OCI-LY1 (cell line): Measurements from ENCODE around the gene ATXN7.

Experiments used
- H2AFZ ChIP-seq: fragments of 200-600 bp; sonication (generic), shearing (Covaris generic); 2 replicates; pipeline ENCODE4 v1.6.0; 2014; ENCODE audit warnings: antibody characterized with exemption, mild to moderate bottlenecking, low read length
- H3F3A ChIP-seq: fragments of 200-600 bp; sonication (generic), shearing (Covaris generic); 2 replicates; pipeline ENCODE4 v1.6.0; 2014; ENCODE audit warnings: mild to moderate bottlenecking, antibody characterized with exemption, low read length, moderate library complexity; ENCODE audit not compliant: insufficient read depth
- H3K27ac ChIP-seq: fragments of 200-600 bp; sonication (generic); 2 replicates; pipeline ENCODE4 v1.5.1; 2014; ENCODE audit warnings: low read length, mixed run types, mild to moderate bottlenecking, low read depth; ENCODE audit not compliant: poor library complexity, severe bottlenecking
- H3K27me3 ChIP-seq: fragments of 200-600 bp; sonication (generic); 2 replicates; pipeline ENCODE4 v1.6.0; 2014; ENCODE audit warnings: antibody characterized with exemption, mild to moderate bottlenecking, low read length, moderate library complexity; ENCODE audit not compliant: insufficient read depth
- H3K36me3 ChIP-seq: fragments of 200-600 bp; sonication (generic); 2 replicates; pipeline ENCODE4 v1.6.1; 2014; ENCODE audit warnings: mild to moderate bottlenecking, antibody characterized with exemption, low read length, moderate library complexity, mixed read lengths; ENCODE audit not compliant: insufficient read depth
- H3K4me1 ChIP-seq: fragments of 200-600 bp; sonication (generic); 2 replicates; pipeline ENCODE4 v1.5.1; 2014; ENCODE audit warnings: mild to moderate bottlenecking, low read length, moderate library complexity; ENCODE audit not compliant: insufficient read depth, severe bottlenecking
- H3K4me2 ChIP-seq: fragments of 200-600 bp; sonication (generic), shearing (Covaris generic); 2 replicates; pipeline ENCODE4 v1.6.1; 2014; ENCODE audit warnings: low read length
- H3K4me3 ChIP-seq: fragments of 200-600 bp; sonication (generic); 2 replicates; pipeline ENCODE4 v1.5.1; 2014; ENCODE audit warnings: low read length, low read depth, mild to moderate bottlenecking, mixed read lengths; ENCODE audit not compliant: poor library complexity, severe bottlenecking
- H3K79me2 ChIP-seq: fragments of 200-600 bp; shearing (Covaris generic); 2 replicates; pipeline ENCODE4 v1.6.1; 2016; ENCODE audit warnings: mixed run types, low read length, mixed read lengths; ENCODE audit not compliant: insufficient read depth
- H3K9ac ChIP-seq: fragments of 200-600 bp; sonication (generic), shearing (Covaris generic); 2 replicates; pipeline ENCODE4 v1.6.1; 2014; ENCODE audit warnings: mild to moderate bottlenecking, low read length, mixed read lengths
- H3K9me2 ChIP-seq: fragments of 200-600 bp; sonication (generic), shearing (Covaris generic); 2 replicates; pipeline ENCODE4 v1.6.1; 2014; ENCODE audit warnings: low read depth, mild to moderate bottlenecking, low read length, mixed read lengths
- H3K9me3 ChIP-seq: fragments of 200-600 bp; shearing (Covaris generic); 2 replicates; pipeline ENCODE4 v1.6.1; 2014; ENCODE audit warnings: low read length, mixed read lengths
- H4K20me1 ChIP-seq: fragments of 200-600 bp; sonication (generic), shearing (Covaris generic); 2 replicates; pipeline ENCODE4 v1.6.0; 2016; ENCODE audit warnings: mild to moderate bottlenecking, low read length; ENCODE audit not compliant: insufficient read depth
- CTCF ChIP-seq: fragments of 200-600 bp; sonication (generic), shearing (Covaris generic); IDR thresholded peaks from 2 replicates; pipeline ENCODE4 v1.5.1; 2017; ENCODE audit warnings: mild to moderate bottlenecking, antibody characterized with exemption, low read length, moderate library complexity, mixed read lengths
- EZH2 ChIP-seq: fragments of 200-600 bp; sonication (generic), shearing (Covaris generic); IDR thresholded peaks from 2 replicates; pipeline ENCODE4 v1.8.0; 2017; ENCODE audit warnings: borderline replicate concordance, mixed run types, mild to moderate bottlenecking, antibody characterized with exemption, low read length, moderate library complexity, mixed read lengths

The ATXN7 gene

GRCh38 chr3:63960048-63960711 lies 96.5 kb downstream of the ATXN7 start:
- H3K79me2 ChIP-seq: no peaks in the 10 kb centered on the region; the same call in none of the 2 replicates
- no peaks in the 10 kb centered on the region for H3K9me2 ChIP-seq
- no peaks in the 10 kb centered on the region for H3F3A ChIP-seq
- H3K4me2 ChIP-seq: no peak overlapping the region
- H3K4me1 ChIP-seq: peaks cover 36% of the 10 kb centered on the region
- no peaks in the 10 kb centered on the region for H4K20me1 ChIP-seq
- no peaks in the 10 kb centered on the region for H3K9me3 ChIP-seq
- TF ChIP-seq EZH2: no peak
- H3K36me3 ChIP-seq: peaks cover 18% of the 10 kb centered on the region; the same call in 1 of the 2 replicates
- peak overlapping the region; percentile 2 for H3K27ac ChIP-seq
- no peak overlapping the region for H3K4me3 ChIP-seq
- H3K9ac ChIP-seq: no peak overlapping the region
- H2AFZ ChIP-seq: no peak overlapping the region
- no peaks in the 10 kb centered on the region for H3K27me3 ChIP-seq

GRCh38 chr3:63961891-63962290 lies 98.2 kb downstream of the ATXN7 start:
- no peak for TF ChIP-seq EZH2
- TF ChIP-seq CTCF: peak; percentile 60
- H3K27me3 ChIP-seq: no peaks in the 10 kb centered on the region
- no peaks in the 10 kb centered on the region for H3F3A ChIP-seq
- H4K20me1 ChIP-seq: no peaks in the 10 kb centered on the region
- H3K4me1 ChIP-seq: peaks cover 30% of the 10 kb centered on the region
- no peak overlapping the region for H2AFZ ChIP-seq
- H3K4me3 ChIP-seq: no peak overlapping the region
- H3K9me3 ChIP-seq: no peaks in the 10 kb centered on the region
- no peaks in the 10 kb centered on the region for H3K9me2 ChIP-seq
- H3K27ac ChIP-seq: no peak overlapping the region
- no peak overlapping the region for H3K9ac ChIP-seq
- no peaks in the 10 kb centered on the region; the same call in none of the 2 replicates for H3K79me2 ChIP-seq
- peaks cover 6% of the 10 kb centered on the region; the same call in 1 of the 2 replicates for H3K36me3 ChIP-seq
- no peak overlapping the region for H3K4me2 ChIP-seq

- H3K9ac ChIP-seq: no peak overlapping the region
- H3K79me2 ChIP-seq: peaks cover 2% of the 10 kb centered on the region; the same call in 1 of the 2 replicates
- H3K9me3 ChIP-seq: no peaks in the 10 kb centered on the region
- peaks cover 6% of the 10 kb centered on the region; the same call in 1 of the 2 replicates for H3K36me3 ChIP-seq
- no peak overlapping the region for H3K4me3 ChIP-seq
- H3F3A ChIP-seq: no peaks in the 10 kb centered on the region
- TF ChIP-seq EZH2: no peak
- TF ChIP-seq CTCF: no peak
- H3K27me3 ChIP-seq: no peaks in the 10 kb centered on the region
- H4K20me1 ChIP-seq: no peaks in the 10 kb centered on the region
- peaks cover 30% of the 10 kb centered on the region for H3K4me1 ChIP-seq
- no peaks in the 10 kb centered on the region for H3K9me2 ChIP-seq
- no peak overlapping the region for H3K4me2 ChIP-seq
- H3K27ac ChIP-seq: no peak overlapping the region
- H2AFZ ChIP-seq: no peak overlapping the region
Observed at GRCh38 chr3:63963496-63963895, 99.8 kb downstream of the ATXN7 start.
